Body of pancreas (tissue), 4 donors: ENCODE measurements around the gene SYT8. TPM values are rescaled to one million over a fixed set of nuclear protein-coding genes. Genes with fewer than 3 reads are reported as not detected.
"Not testable (repeated sequence)": the region's sequence is repeated elsewhere in the genome, so short reads cannot be mapped to it uniquely, and the experiment has no call there.

ENCODE experiments used
- ATAC-seq: fragments of 150-250 bp; one replicate; pipeline ENCODE4 v1.9.1; 2016
- DNase-seq, 4 donors: peaks; one replicate each; pipeline ENCODE4 v3.0.0-alpha.2; 2019
- H3K27ac ChIP-seq, 4 donors: fragments of 200-600 bp; sonication (generic); 1 replicate in 3 of 4; 2 replicates in 1 of 4; pipeline versions ENCODE4 v1.5.1 to v1.6.1; 2016 to 2019; ENCODE audit warnings: mild to moderate bottlenecking in 1 of 4, mixed read lengths in 1 of 4, moderate library complexity in 1 of 4
- H3K27me3 ChIP-seq, 2 donors: fragments of 200-600 bp; sonication (generic); one replicate each; pipeline ENCODE4 v1.6.0; 2016; ENCODE audit warnings: mild to moderate bottlenecking in 1 of 2
- H3K36me3 ChIP-seq, 2 donors: fragments of 200-600 bp; sonication (generic); replicated peaks in 1 of 2; 2 replicates each; pipeline ENCODE4 v1.5.1; 2016; ENCODE audit warnings: low read depth in 2 of 2; ENCODE audit not compliant: insufficient read depth in 1 of 2
- H3K4me1 ChIP-seq: fragments of 200-600 bp; sonication (generic); one replicate; pipeline ENCODE4 v1.6.0; 2016
- H3K4me3 ChIP-seq, 2 donors: fragments of 200-600 bp; sonication (generic); 1 replicate in 1 of 2; 2 replicates in 1 of 2; pipeline ENCODE4 v1.5.1; 2016 to 2019
- H3K9me3 ChIP-seq, 3 donors: fragments of 200-600 bp; sonication (generic); 1 replicate in 2 of 3; 2 replicates in 1 of 3; pipeline ENCODE4 v1.5.1; 2016
- POLR2A ChIP-seq, 3 donors: fragments of 450-650 bp; IDR thresholded peaks; one replicate each; pipeline ENCODE4 v1.6.1; 2016; ENCODE audit warnings: antibody characterized with exemption in 3 of 3, mild to moderate bottlenecking in 2 of 3
- WGBS, 2 donors: methylation state at CpG; one replicate each; pipeline ENCODE4 v1.1.5; 2017; 5-methylcytosine and 5-hydroxymethylcytosine counted together
- intact Hi-C: fragments of 100-400 bp; cut with DNase I; formaldehyde crosslinking; loops from one replicate; pipeline ENCODE4 v1.15.1; 2023
- total RNA-seq, 2 donors: library from RNA; depleted of rRNA; stranded (reverse); fragments of >200 nt; gene quantifications; one replicate each; pipeline ENCODE4 v1.1.0, GENCODE V29; 2016
- TF ChIP-seq, protein P1 (sequence below), 7 experiments: fragments of 450-650 bp in 4 of 7; fragments of 200-600 bp in 3 of 7; sonication (generic) in 3 of 7; IDR thresholded peaks; one replicate each; pipeline ENCODE4 v1.5.1; 2016 to 2019; ENCODE audit warnings: antibody characterized with exemption in 7 of 7

SYT8 gene
- total RNA-seq, 2 donors from 2014 or later: 6.0 to 32.6 TPM

DNA sequence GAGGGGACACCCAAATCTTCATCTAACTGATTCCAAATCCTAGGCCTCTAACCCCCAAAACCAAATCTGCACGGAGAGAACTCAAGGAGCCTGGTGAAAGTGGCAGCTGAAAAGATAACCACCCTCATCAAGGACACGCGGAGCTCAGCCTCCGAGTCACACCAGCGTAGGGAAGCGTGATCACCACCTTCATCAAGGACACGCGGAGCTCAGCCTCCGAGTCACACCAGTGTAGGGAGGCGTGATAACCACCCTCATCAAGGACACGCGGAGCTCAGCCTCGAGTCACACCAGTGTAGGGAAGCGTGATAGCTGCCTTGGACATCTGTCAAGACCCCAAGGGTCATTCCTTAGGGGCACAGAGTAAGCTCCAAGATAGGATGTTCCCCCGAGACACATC, 29.3 kb upstream of the SYT8 start:
- intact Hi-C loops: no loop called here
- H3K36me3 ChIP-seq: no peaks in the 10 kb centered on the region
- H3K9me3 ChIP-seq: no peaks in the 10 kb centered on the region
- no peak overlapping the region for H3K4me3 ChIP-seq
- DNase-seq (no peak), ATAC-seq (no peak)
- peaks cover 16% of the 10 kb centered on the region for H3K4me1 ChIP-seq
- TF ChIP-seq POLR2A (IDR thresholded peaks at IDR 0.05): no peak
- TF ChIP-seq, protein P1, sequence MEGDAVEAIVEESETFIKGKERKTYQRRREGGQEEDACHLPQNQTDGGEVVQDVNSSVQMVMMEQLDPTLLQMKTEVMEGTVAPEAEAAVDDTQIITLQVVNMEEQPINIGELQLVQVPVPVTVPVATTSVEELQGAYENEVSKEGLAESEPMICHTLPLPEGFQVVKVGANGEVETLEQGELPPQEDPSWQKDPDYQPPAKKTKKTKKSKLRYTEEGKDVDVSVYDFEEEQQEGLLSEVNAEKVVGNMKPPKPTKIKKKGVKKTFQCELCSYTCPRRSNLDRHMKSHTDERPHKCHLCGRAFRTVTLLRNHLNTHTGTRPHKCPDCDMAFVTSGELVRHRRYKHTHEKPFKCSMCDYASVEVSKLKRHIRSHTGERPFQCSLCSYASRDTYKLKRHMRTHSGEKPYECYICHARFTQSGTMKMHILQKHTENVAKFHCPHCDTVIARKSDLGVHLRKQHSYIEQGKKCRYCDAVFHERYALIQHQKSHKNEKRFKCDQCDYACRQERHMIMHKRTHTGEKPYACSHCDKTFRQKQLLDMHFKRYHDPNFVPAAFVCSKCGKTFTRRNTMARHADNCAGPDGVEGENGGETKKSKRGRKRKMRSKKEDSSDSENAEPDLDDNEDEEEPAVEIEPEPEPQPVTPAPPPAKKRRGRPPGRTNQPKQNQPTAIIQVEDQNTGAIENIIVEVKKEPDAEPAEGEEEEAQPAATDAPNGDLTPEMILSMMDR (IDR thresholded peaks at IDR 0.05): no peak
- WGBS, 2 donors: 45 to 70% methylated on average over 8 to 15 of the region's 15 CpGs
- H3K27me3 ChIP-seq: no peaks in the 10 kb centered on the region
- no peak overlapping the region for H3K27ac ChIP-seq

DNA sequence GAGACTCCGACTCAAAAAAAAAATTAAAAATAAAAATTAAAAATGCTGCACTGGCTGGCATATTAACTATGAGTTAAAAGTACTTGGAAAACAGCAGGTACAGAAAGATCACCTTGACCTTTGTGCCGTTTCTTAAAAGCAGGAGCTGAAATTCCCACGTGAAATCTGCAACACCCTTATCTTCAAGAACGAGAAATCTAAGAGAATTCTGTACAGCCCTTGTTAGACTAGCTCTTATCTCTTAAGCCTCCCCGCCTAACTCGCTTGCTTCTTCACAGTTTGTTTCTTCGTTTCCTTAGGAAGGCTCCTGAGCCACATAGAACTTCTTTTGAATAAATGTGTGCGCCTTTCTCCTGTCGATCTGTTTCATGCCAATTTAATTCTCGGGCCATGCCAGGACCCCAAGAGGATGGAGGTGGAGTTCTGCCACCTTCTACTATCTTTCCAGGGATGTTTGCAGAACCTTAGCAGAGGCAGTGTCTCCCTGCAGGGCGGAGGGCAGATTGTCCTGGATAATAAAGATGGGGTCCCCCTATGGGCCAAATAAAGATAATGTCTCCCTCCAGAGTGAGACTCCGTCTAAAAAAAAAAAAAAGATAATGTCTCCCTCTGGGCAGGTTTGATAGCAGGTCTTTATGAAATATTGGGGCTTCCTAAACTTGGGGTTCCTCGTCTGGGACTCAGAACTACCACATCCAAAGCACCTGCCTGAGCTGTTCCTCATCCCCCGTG, 27.4 kb upstream of the SYT8 start:
- H3K27ac ChIP-seq: peak overlapping the region in 3 of 4 donors; percentile 44 to 66 (median 44)
- intact Hi-C loops: no loop called here
- DNase-seq (peak in 1 of 4 donors; percentile 57), ATAC-seq (peak; percentile 82)
- H3K9me3 ChIP-seq: no peaks in the 10 kb centered on the region
- no peak for TF ChIP-seq POLR2A (IDR thresholded peaks at IDR 0.05)
- TF ChIP-seq, protein P1 (IDR thresholded peaks at IDR 0.05): peak in 2 of 7 experiments; percentile 9 to 15
- peaks cover 16% of the 10 kb centered on the region for H3K4me1 ChIP-seq
- 30 to 32% methylated on average over 14 of the region's 14 CpGs for WGBS, 2 donors
- H3K4me3 ChIP-seq: no peak overlapping the region
- no peaks in the 10 kb centered on the region for H3K27me3 ChIP-seq
- no peaks in the 10 kb centered on the region for H3K36me3 ChIP-seq

DNA sequence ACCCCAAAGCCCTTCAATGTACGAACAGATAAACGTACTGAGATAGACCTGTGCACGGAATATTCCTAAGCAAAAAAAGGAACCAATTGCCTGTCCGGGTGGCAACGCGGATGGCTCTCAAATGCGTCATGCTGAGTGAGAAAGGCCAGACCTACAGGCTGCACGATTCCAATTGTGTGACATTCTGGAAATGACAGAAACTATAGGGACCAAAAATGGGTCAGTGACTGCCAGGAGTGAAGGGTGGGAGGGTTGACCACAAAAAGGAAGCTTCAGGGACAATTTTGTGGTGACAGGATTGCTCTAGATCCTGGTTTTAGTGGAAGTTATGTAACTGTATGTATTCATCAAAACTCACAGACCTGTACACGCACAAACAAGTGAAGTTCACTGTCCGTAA, 24.0 kb upstream of the SYT8 start:
- Histone ChIP-seq H3K4me3 (no peak overlapping the region), H3K36me3 (no peaks in the 10 kb centered on the region), H3K4me1 (peaks cover 16% of the 10 kb centered on the region), H3K27ac (no peak overlapping the region), H3K9me3 (no peaks in the 10 kb centered on the region), H3K27me3 (no peaks in the 10 kb centered on the region)
- WGBS, 2 donors: 69 to 73% methylated on average over 10 of the region's 10 CpGs
- TF ChIP-seq POLR2A (IDR thresholded peaks at IDR 0.05): no peak
- TF ChIP-seq, protein P1 (IDR thresholded peaks at IDR 0.05): no peak
- no peak for DNase-seq
- intact Hi-C loops: no loop called here
- ATAC-seq: no peak

DNA sequence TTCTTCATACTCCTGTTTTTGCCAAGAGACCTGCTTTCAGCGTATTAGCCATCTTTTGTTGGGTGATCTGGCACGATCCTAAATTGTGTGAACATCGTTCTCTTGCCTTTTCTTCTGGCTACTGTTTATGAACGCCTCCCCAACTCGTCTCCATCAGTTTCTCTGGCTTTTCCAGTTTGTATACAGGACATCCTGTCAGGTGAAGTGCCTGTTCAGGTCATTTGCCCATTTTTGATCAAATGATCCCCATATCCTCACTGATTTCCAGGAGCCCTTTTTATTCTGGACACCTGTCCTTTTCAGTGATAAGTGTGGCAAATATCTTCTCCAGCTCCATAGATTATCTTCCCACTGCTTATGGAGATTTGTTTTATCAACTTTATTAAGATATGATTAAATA, 22.5 kb upstream of the SYT8 start:
- Histone ChIP-seq H3K27me3 (no peaks in the 10 kb centered on the region), H3K27ac (no peak overlapping the region), H3K36me3 (no peaks in the 10 kb centered on the region), H3K4me3 (no peak overlapping the region), H3K9me3 (no peaks in the 10 kb centered on the region), H3K4me1 (peaks cover 10% of the 10 kb centered on the region)
- TF ChIP-seq, protein P1 (IDR thresholded peaks at IDR 0.05): no peak
- no peak for TF ChIP-seq POLR2A (IDR thresholded peaks at IDR 0.05)
- ATAC-seq (no peak), DNase-seq (no peak)
- 84 to 88% methylated on average over 5 of the region's 5 CpGs for WGBS, 2 donors
- intact Hi-C loops: no loop called here

DNA sequence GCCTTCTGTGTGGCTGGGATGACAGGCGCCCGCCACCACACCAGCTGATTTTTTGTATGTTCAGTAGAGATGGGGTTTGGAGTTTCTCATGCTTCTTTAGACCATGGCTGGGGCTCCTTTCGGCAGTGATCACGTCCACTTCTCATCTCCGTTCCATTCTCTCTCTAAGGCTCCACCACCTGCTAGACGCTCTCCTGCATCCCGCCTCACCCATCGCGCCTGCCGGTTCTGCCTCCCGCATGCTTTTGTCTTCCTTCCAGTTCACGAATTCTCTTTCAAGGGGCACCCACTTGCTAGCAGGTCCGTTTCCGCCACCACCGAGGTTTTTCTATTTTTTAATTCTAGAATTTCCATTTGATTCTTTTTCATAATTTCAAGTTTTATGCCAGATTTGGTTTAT, 22.0 kb upstream of the SYT8 start:
- TF ChIP-seq, protein P1 (IDR thresholded peaks at IDR 0.05): no peak
- TF ChIP-seq POLR2A (IDR thresholded peaks at IDR 0.05): no peak
- DNase-seq (no peak), ATAC-seq (no peak)
- H3K36me3 ChIP-seq: no peaks in the 10 kb centered on the region
- no peak overlapping the region for H3K4me3 ChIP-seq
- 85 to 89% methylated on average over 15 of the region's 15 CpGs for WGBS, 2 donors
- H3K4me1 ChIP-seq: peaks cover 5% of the 10 kb centered on the region
- no peaks in the 10 kb centered on the region for H3K9me3 ChIP-seq
- H3K27me3 ChIP-seq: no peaks in the 10 kb centered on the region
- no peak overlapping the region for H3K27ac ChIP-seq
- intact Hi-C loops: no loop called here

DNA sequence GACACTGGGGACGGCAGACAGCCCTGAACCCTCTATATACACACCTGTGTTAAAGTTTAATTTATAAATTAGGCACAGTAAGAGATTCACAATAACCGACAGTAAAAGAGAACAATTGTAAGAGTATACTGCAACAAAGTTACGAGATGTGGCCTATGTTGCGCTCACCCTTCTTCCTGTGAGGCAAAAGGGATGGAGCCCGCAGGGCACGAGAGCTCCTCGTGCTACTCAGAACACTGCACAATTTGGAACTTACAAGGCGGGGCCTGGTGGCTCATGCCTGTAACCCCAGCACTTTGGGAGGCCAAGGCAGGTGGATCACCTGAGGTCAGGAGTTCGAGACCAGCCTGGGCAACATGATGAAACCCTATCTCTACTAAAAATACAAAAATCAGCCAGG, 21.4 kb upstream of the SYT8 start:
- DNase-seq, H3K27ac ChIP-seq, H3K9me3 ChIP-seq, H3K36me3 ChIP-seq, ATAC-seq, H3K27me3 ChIP-seq, intact Hi-C loops, H3K4me1 ChIP-seq, H3K4me3 ChIP-seq: not testable (repeated sequence)
- WGBS, 2 donors: 80 to 84% methylated on average over 9 of the region's 9 CpGs
